B cell (primary cell): ENCODE results near the gene TLE3.

Experiments used
- EZH2 ChIP-seq: IDR thresholded peaks from 2 replicates; pipeline ENCODE4 v1.6.1; 2012; ENCODE audit warnings: borderline replicate concordance, low read depth, mild to moderate bottlenecking, moderate library complexity, low read length; ENCODE audit not compliant: insufficient read depth, poor library complexity, severe bottlenecking
- TF ChIP-seq, protein P1 (sequence below): fragments of 200-600 bp; IDR thresholded peaks from one replicate; pipeline ENCODE4 v1.8.0; 2022; ENCODE audit warnings: antibody characterized with exemption, mild to moderate bottlenecking

DNA sequence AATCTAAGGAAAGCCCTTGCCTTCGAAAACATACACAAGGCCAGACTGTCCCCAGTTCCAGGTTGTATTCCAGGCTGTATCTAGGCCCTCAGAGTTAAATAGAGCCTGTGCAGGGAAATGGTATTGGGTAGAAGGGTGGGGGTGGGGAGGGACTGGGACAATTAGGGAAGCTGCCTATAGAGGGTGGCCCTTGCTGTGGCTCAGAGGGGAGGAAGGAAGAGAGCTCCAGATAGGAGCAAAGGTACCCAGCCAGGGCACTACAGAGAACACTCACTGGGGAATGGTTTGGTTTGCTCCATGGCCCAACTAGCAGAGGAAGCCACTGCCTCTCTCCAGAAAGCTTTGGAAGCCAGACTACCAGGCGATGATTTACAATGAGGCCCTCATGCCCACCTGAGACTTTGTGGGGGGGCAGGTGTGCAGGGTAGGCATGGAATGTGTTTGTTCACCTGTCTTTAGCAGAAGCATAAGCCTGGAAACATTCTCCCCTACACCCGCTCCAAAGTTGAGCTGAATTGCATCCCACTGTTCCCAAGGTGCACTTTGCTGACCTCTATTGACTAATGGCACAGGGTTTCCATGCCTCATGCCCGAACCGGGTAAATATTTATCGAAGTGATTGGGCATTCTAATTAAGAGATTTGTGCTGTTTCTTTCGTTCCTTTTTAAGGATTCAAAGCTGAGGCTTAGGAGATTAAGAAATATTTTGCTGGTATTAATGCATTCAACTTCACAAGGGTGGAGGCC is 6.3 kb upstream of the TLE3 start:
- TF ChIP-seq, protein P1, sequence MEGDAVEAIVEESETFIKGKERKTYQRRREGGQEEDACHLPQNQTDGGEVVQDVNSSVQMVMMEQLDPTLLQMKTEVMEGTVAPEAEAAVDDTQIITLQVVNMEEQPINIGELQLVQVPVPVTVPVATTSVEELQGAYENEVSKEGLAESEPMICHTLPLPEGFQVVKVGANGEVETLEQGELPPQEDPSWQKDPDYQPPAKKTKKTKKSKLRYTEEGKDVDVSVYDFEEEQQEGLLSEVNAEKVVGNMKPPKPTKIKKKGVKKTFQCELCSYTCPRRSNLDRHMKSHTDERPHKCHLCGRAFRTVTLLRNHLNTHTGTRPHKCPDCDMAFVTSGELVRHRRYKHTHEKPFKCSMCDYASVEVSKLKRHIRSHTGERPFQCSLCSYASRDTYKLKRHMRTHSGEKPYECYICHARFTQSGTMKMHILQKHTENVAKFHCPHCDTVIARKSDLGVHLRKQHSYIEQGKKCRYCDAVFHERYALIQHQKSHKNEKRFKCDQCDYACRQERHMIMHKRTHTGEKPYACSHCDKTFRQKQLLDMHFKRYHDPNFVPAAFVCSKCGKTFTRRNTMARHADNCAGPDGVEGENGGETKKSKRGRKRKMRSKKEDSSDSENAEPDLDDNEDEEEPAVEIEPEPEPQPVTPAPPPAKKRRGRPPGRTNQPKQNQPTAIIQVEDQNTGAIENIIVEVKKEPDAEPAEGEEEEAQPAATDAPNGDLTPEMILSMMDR, result no peak
- no peak for TF ChIP-seq EZH2
